Adrenal gland (tissue), 5 donors: Measurements from ENCODE around the gene RTTN.
"Not testable (repeated sequence)": the region's sequence is repeated elsewhere in the genome, so short reads cannot be mapped to it uniquely, and the experiment has no call there.

Source experiments
- POLR2A ChIP-seq, 2 donors: fragments of 450-650 bp; IDR thresholded peaks; one replicate each; pipeline ENCODE4 v1.6.1; 2017; ENCODE audit warnings: antibody characterized with exemption in 2 of 2, mild to moderate bottlenecking in 2 of 2, moderate library complexity in 1 of 2
- TF ChIP-seq, protein P1 (sequence below), 6 experiments: fragments of 450-650 bp in 4 of 6; fragments of 200-600 bp in 2 of 6; sonication (generic) in 1 of 6; IDR thresholded peaks; 1 replicate in 5 of 6; 2 replicates in 1 of 6; pipeline versions ENCODE4 v1.5.1 to v1.8.0; 2016 to 2021; ENCODE audit warnings: antibody characterized with exemption in 6 of 6, mild to moderate bottlenecking in 2 of 6, moderate library complexity in 1 of 6
- donor health status: DM: no; HTN: no; CAD: no.

DNA sequence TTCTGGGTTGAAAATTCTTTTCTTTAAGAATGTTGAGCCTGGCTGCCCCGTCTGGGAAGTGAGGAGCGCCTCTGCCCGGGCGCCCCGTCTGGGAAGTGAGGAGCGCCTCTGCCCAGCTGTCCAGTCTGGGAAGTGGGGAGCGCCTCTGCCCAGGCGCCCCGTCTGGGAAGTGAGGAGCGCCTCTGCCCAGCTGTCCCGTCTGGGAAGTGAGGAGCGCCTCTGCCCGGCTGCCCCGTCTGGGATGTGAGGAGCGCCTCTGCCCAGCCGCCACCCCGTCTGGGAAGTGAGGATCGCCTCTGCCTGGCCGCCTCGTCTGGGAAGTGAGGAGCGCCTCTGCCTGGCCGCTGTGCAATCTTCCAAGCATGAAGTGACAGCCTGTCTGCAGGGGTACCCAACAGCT is 102.6 kb downstream of the RTTN start:
- not testable (repeated sequence) for TF ChIP-seq POLR2A (IDR thresholded peaks at IDR 0.05)
- TF ChIP-seq, protein P1, sequence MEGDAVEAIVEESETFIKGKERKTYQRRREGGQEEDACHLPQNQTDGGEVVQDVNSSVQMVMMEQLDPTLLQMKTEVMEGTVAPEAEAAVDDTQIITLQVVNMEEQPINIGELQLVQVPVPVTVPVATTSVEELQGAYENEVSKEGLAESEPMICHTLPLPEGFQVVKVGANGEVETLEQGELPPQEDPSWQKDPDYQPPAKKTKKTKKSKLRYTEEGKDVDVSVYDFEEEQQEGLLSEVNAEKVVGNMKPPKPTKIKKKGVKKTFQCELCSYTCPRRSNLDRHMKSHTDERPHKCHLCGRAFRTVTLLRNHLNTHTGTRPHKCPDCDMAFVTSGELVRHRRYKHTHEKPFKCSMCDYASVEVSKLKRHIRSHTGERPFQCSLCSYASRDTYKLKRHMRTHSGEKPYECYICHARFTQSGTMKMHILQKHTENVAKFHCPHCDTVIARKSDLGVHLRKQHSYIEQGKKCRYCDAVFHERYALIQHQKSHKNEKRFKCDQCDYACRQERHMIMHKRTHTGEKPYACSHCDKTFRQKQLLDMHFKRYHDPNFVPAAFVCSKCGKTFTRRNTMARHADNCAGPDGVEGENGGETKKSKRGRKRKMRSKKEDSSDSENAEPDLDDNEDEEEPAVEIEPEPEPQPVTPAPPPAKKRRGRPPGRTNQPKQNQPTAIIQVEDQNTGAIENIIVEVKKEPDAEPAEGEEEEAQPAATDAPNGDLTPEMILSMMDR (IDR thresholded peaks at IDR 0.05) = not testable (repeated sequence)
